HCT116 (cell line): ENCODE data around the gene TNNC1. TPM values are rescaled to one million over a fixed set of nuclear protein-coding genes. Genes with fewer than 3 reads are reported as not detected.

ENCODE experiments used
- ATAC-seq: fragments of 200-7000 bp; cut with Tn5 transposase; 2 replicates; pipeline ENCODE4 v1.9.1; 2020; ENCODE audit warnings: mild to moderate bottlenecking, moderate library complexity
- BruUV-seq: library from RNA; stranded (reverse); fragments of 400-500 nt; replicated peaks from 2 replicates; lab custom pipeline; 2021; lab: Mats Ljungman, UMichigan
- CTCF ChIA-PET: fragments of 300-600 bp; sonication (Branson Sonifier 250); formaldehyde crosslinking; loops from one replicate; lab custom pipeline; 2021; ENCODE audit warnings: antibody characterized with exemption; lab: Charles Lee
- POLR2A ChIA-PET: fragments of 300-600, 350-600 bp; sonication (Branson Sonifier 250); formaldehyde crosslinking; loops from one replicate; lab custom pipeline; 2021; ENCODE audit warnings: antibody characterized with exemption; lab: Charles Lee
- RAD21 ChIA-PET, 2 experiments: fragments of 300-600 bp; sonication (Branson Sonifier 250); formaldehyde crosslinking; loops; one replicate each; lab custom pipeline; 2023; ENCODE audit warnings: low total read pairs in 2 of 2; ENCODE audit not compliant: uncharacterized antibody in 2 of 2, unreplicated experiment in 2 of 2, low non-redundant PET in 1 of 2; lab: Charles Lee
- DNase-seq: peaks from one replicate; pipeline ENCODE4 v3.0.0-alpha.2; 2010; ENCODE audit warnings: low read depth, low spot score
- H2AFZ ChIP-seq: fragments of 200-600 bp; shearing (Covaris generic), sonication (generic); 2 replicates; pipeline ENCODE4 v1.6.1; 2017; ENCODE audit warnings: low read depth, mixed run types, mixed read lengths, antibody characterized with exemption, low read length; ENCODE audit not compliant: poor library complexity, severe bottlenecking
- H3K27ac ChIP-seq: 2 replicates; pipeline ENCODE4 v1.5.1; 2012; ENCODE audit warnings: low read depth, low read length
- H3K27me3 ChIP-seq: fragments of 200-600 bp; sonication (generic); 2 replicates; pipeline ENCODE4 v1.6.1; 2016; ENCODE audit warnings: mixed run types, low read length, mixed read lengths; ENCODE audit not compliant: insufficient read depth
- H3K36me3 ChIP-seq, 2 experiments: fragments of 200-500 bp in 1 of 2; fragments of 200-600 bp in 1 of 2; sonication (Bioruptor generic) in 1 of 2; sonication (generic) in 1 of 2; 2 replicates each; pipeline versions ENCODE4 v1.5.1 to v1.6.1; 2014 to 2016; ENCODE audit warnings: low read length in 2 of 2, inconsistent platforms in 1 of 2, mixed read lengths in 1 of 2, mixed run types in 1 of 2; ENCODE audit not compliant: insufficient read depth in 2 of 2, control insufficient read depth in 1 of 2
- H3K4me1 ChIP-seq, 2 experiments: fragments of 200-600 bp in 1 of 2; sonication (generic) in 1 of 2; 2 replicates each; pipeline versions ENCODE4 v1.5.1 to v1.6.1; 2012 to 2017; ENCODE audit warnings: low read length in 2 of 2, inconsistent platforms in 1 of 2, mild to moderate bottlenecking in 1 of 2, mixed read lengths in 1 of 2, mixed run types in 1 of 2, moderate library complexity in 1 of 2; ENCODE audit not compliant: insufficient read depth in 2 of 2, control insufficient read depth in 1 of 2
- H3K4me2 ChIP-seq: fragments of 200-600 bp; sonication (generic); 2 replicates; pipeline ENCODE4 v1.6.1; 2017; ENCODE audit warnings: mixed run types, low read length, mixed read lengths
- H3K4me3 ChIP-seq, 2 experiments: fragments of 200-600 bp in 1 of 2; sonication (generic) in 1 of 2; replicated peaks in 1 of 2; 2 replicates each; pipeline ENCODE4 v1.5.1; 2011 to 2016; ENCODE audit warnings: low read length in 2 of 2, control low read depth in 1 of 2, low read depth in 1 of 2, mild to moderate bottlenecking in 1 of 2, mixed read lengths in 1 of 2, mixed run types in 1 of 2
- H3K79me2 ChIP-seq: fragments of 200-600 bp; sonication (generic); 2 replicates; pipeline ENCODE4 v1.6.1; 2017; ENCODE audit warnings: mild to moderate bottlenecking, mixed run types, low read length, moderate library complexity, mixed read lengths; ENCODE audit not compliant: insufficient read depth
- H3K9ac ChIP-seq: fragments of 200-600 bp; sonication (generic); 2 replicates; pipeline ENCODE4 v1.6.1; 2016; ENCODE audit warnings: low read length, mixed read lengths
- H3K9me2 ChIP-seq: fragments of 200-600 bp; sonication (generic), shearing (Covaris generic); 2 replicates; pipeline ENCODE4 v1.6.1; 2017; ENCODE audit warnings: mixed run types, mild to moderate bottlenecking, moderate library complexity; ENCODE audit not compliant: insufficient read depth
- H3K9me3 ChIP-seq, 2 experiments: fragments of 200-500 bp in 1 of 2; fragments of 200-600 bp in 1 of 2; sonication (Bioruptor generic) in 1 of 2; sonication (generic) in 1 of 2; 2 replicates each; pipeline ENCODE4 v1.6.1; 2014 to 2017; ENCODE audit warnings: low read length in 2 of 2, mixed read lengths in 2 of 2, inconsistent platforms in 1 of 2, low read depth in 1 of 2, mild to moderate bottlenecking in 1 of 2, mixed run types in 1 of 2, moderate library complexity in 1 of 2; ENCODE audit not compliant: control insufficient read depth in 1 of 2, insufficient read depth in 1 of 2
- H4K20me1 ChIP-seq: fragments of 200-600 bp; sonication (generic), shearing (Covaris generic); 2 replicates; pipeline ENCODE4 v1.6.1; 2017; ENCODE audit warnings: mixed run types, mild to moderate bottlenecking, moderate library complexity; ENCODE audit not compliant: insufficient read depth
- CBX3 ChIP-seq: IDR thresholded peaks from 2 replicates; pipeline ENCODE4 v1.6.1; 2012; ENCODE audit warnings: low read depth
- EZH2 ChIP-seq: fragments of 200-600 bp; sonication (generic); IDR thresholded peaks from 2 replicates; pipeline ENCODE4 v1.6.1; 2017; ENCODE audit warnings: antibody characterized with exemption, mixed run types
- REST ChIP-seq: IDR thresholded peaks from 2 replicates; pipeline ENCODE4 v1.6.1; 2012; ENCODE audit warnings: low read depth
- SRF ChIP-seq: IDR thresholded peaks from 2 replicates; pipeline ENCODE4 v1.6.1; 2012; ENCODE audit warnings: low read depth
- YY1 ChIP-seq: IDR thresholded peaks from 2 replicates; pipeline ENCODE4 v1.6.1; 2011; ENCODE audit warnings: low read length, low read depth, moderate library complexity, mild to moderate bottlenecking; ENCODE audit not compliant: insufficient replicate concordance; ENCODE audit errors: extremely low read depth
- intact Hi-C: fragments of 100-400 bp; cut with micrococcal nuclease; formaldehyde crosslinking; loops from 2 replicates; pipeline ENCODE4 v1.10.0; 2022
- total RNA-seq: library from RNA; stranded (reverse); gene quantifications from one replicate; pipeline ENCODE4 v1.2.1, GENCODE V29; 2021; ENCODE audit not compliant: unreplicated experiment

The TNNC1 gene
- total RNA-seq, 1 experiment from 2014 or later: 2.2 TPM

DNA sequence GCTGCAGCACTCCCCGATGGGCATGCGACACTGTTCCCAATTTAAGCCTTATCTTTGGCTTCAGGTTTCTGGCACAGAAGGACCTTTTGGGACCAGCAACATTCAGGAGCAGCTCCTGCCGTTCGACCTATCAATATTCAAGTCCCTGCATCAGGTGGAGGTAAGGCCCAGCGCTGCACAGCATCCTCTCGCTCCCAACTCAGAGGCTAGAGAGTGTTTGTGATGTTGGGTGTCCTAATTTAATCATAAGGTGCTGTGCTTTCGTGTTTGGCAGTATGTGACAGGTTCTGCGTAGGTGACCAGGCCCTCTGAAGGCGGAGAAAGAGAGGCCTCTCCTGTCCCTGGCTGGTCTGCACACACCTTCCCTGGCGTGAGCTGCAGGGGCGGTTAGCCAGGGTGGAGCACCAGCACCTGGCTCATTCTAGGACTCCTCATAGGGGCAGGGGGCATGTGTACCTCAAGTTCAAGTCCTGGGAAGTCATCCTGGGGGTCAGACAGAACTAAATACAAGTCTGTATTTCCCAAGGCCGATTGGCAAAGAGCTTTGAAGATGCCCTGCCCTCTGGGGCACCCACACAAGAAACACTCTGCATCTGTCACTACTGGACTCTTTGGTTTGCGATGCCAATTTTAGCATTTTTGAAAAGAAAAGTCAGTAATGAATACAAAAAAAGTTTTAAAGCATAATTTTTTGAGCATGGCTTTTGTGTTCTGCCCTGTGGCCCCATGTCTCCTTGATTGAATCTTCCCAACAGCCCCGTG lies 18.6 kb upstream of the TNNC1 start:
- Histone ChIP-seq H3K27ac (no peak overlapping the region), H4K20me1 (no peaks in the 10 kb centered on the region), H2AFZ (no peak overlapping the region), H3K79me2 (peaks cover 8% of the 10 kb centered on the region), H3K9ac (no peak overlapping the region), H3K9me2 (no peaks in the 10 kb centered on the region), H3K4me3 (no peak overlapping the region), H3K27me3 (no peaks in the 10 kb centered on the region), H3K9me3 (no peaks in the 10 kb centered on the region), H3K4me1 (no peaks in the 10 kb centered on the region), H3K4me2 (no peak overlapping the region), H3K36me3 (peaks cover 26 to 35% of the 10 kb centered on the region in 2 experiments)
- BruUV-seq: no TSS peak
- ATAC-seq (peak; percentile 23; the same call in 1 of the 2 replicates), DNase-seq (no peak)
- intact Hi-C loops: loop anchor here (1.0 to 10.0 kb wide), 2 partner anchors 210 to 602 kb away; no protein-coding TSS in a partner anchor
- ChIA-PET POLR2A (no interaction called here), CTCF (no interaction called here), RAD21 (no interaction called here)
- TF ChIP-seq YY1: no peak
- TF ChIP-seq CBX3: no peak
- TF ChIP-seq EZH2: no peak
- TF ChIP-seq REST: no peak
- no peak for TF ChIP-seq SRF
